ENCODE results near the gene PPIA.

- TF ChIP-seq CTCF (conservative IDR thresholded peaks at IDR 0.05; ENCODE audit: low read length) = no peak
- no peak for TF ChIP-seq EZH2phosphoT487 (IDR thresholded peaks at IDR 0.05; ENCODE audit: borderline replicate concordance, low read depth, low read length)
Measured at GRCh38 chr7:44798649-44799305, 2.3 kb downstream of the PPIA start.
